Panc1 (cell line): ENCODE results near the gene UNC5B. TPM values are rescaled to one million over a fixed set of nuclear protein-coding genes. Genes with fewer than 3 reads are reported as not detected.

Source experiments
- ATAC-seq: fragments of 200-7000 bp; cut with Tn5 transposase; 2 replicates; pipeline ENCODE4 v1.9.1; 2020; ENCODE audit warnings: mild to moderate bottlenecking, moderate library complexity
- BruUV-seq: library from RNA; stranded (reverse); fragments of 400-500 nt; replicated peaks from 2 replicates; lab custom pipeline; 2021; lab: Mats Ljungman, UMichigan
- CTCF ChIA-PET: fragments of 300-600 bp; sonication (Branson Sonifier 250); formaldehyde crosslinking; loops from one replicate; lab custom pipeline; 2022; ENCODE audit warnings: antibody characterized with exemption; lab: Charles Lee
- POLR2A ChIA-PET: fragments of 300-600 bp; sonication (Branson Sonifier 250); formaldehyde crosslinking; loops from one replicate; lab custom pipeline; 2022; ENCODE audit warnings: antibody characterized with exemption; lab: Charles Lee
- DNase-seq: peaks from one replicate; pipeline ENCODE4 v3.0.0-alpha.2; 2010; ENCODE audit warnings: low read depth, low spot score
- H3K27ac ChIP-seq: 2 replicates; pipeline ENCODE4 v1.5.1; 2011; ENCODE audit warnings: mild to moderate bottlenecking, low read length, inconsistent platforms
- H3K27me3 ChIP-seq: fragments of 200-500 bp; sonication (Bioruptor generic); 2 replicates; pipeline ENCODE4 v1.6.0; 2014; ENCODE audit warnings: low read length, inconsistent platforms; ENCODE audit not compliant: control insufficient read depth, insufficient read depth
- H3K36me3 ChIP-seq: fragments of 200-500 bp; sonication (Bioruptor generic); 2 replicates; pipeline ENCODE4 v1.5.1; 2014; ENCODE audit warnings: inconsistent platforms, mild to moderate bottlenecking, low read length, moderate library complexity; ENCODE audit not compliant: control insufficient read depth, insufficient read depth
- H3K4me1 ChIP-seq: 2 replicates; pipeline ENCODE4 v1.5.1; 2011; ENCODE audit warnings: inconsistent platforms, mild to moderate bottlenecking, low read length, moderate library complexity; ENCODE audit not compliant: control insufficient read depth, insufficient read depth
- H3K4me3 ChIP-seq, 2 experiments: 2 replicates each; pipeline ENCODE4 v1.5.1; 2011 to 2012; ENCODE audit warnings: low read depth in 2 of 2, low read length in 2 of 2, mild to moderate bottlenecking in 2 of 2, inconsistent platforms in 1 of 2, moderate library complexity in 1 of 2
- H3K9me3 ChIP-seq: fragments of 200-500 bp; sonication (Bioruptor generic); 2 replicates; pipeline ENCODE4 v1.5.1; 2014; ENCODE audit warnings: low read depth, mild to moderate bottlenecking, inconsistent platforms, low read length, moderate library complexity; ENCODE audit not compliant: control insufficient read depth, insufficient read depth
- CTCF ChIP-seq: fragments of 450-650 bp; IDR thresholded peaks from 2 replicates; pipeline ENCODE4 v1.5.1; 2017; ENCODE audit warnings: mild to moderate bottlenecking
- POLR2AphosphoS5 ChIP-seq: IDR thresholded peaks from 2 replicates; pipeline ENCODE4 v1.6.1; 2012; ENCODE audit warnings: mild to moderate bottlenecking, low read depth, low read length, moderate library complexity
- SIN3A ChIP-seq: IDR thresholded peaks from 2 replicates; pipeline ENCODE4 v1.6.1; 2012; ENCODE audit warnings: low read depth, mild to moderate bottlenecking, low read length, moderate library complexity, borderline replicate concordance; ENCODE audit not compliant: insufficient read depth
- TCF7L2 ChIP-seq: IDR thresholded peaks from 2 replicates; pipeline ENCODE4 v1.6.1; 2011; ENCODE audit warnings: mild to moderate bottlenecking, low read depth, low read length, inconsistent platforms
- in situ Hi-C: cut with HindIII; loops from 2 replicates; pipeline ENCODE4 v1.10.0; 2016; ENCODE audit warnings: low sequenced_read_pairs, low pct_unique_long_range_greater_than_20kb
- intact Hi-C: fragments of 100-400 bp; cut with micrococcal nuclease; formaldehyde crosslinking; loops from one replicate; pipeline ENCODE4 v1.10.0; 2022; ENCODE audit not compliant: unreplicated experiment
- total RNA-seq: library from RNA; stranded (reverse); gene quantifications from one replicate; pipeline ENCODE4 v1.2.1, GENCODE V29; 2021; ENCODE audit not compliant: unreplicated experiment
- TF ChIP-seq, protein P1 (sequence below), 2 experiments: IDR thresholded peaks; 2 replicates each; pipeline ENCODE4 v1.6.1; 2011 to 2012; ENCODE audit warnings: low read depth in 2 of 2, control low read depth in 1 of 2, low read length in 1 of 2, mild to moderate bottlenecking in 1 of 2, moderate library complexity in 1 of 2; ENCODE audit not compliant: insufficient read depth in 1 of 2

UNC5B gene
- total RNA-seq, 1 experiment from 2014 or later = 1.1 TPM

- ChIA-PET CTCF (no interaction called here), POLR2A (no interaction called here)
- Histone ChIP-seq H3K4me1 (no peaks in the 10 kb centered on the region), H3K4me3 (no peak overlapping the region), H3K27me3 (no peaks in the 10 kb centered on the region), H3K9me3 (no peaks in the 10 kb centered on the region), H3K27ac (no peak overlapping the region), H3K36me3 (no peaks in the 10 kb centered on the region)
- intact Hi-C loops = no loop called here
- DNase-seq (no peak), ATAC-seq (no peak)
- no TSS peak for BruUV-seq
- TF ChIP-seq SIN3A (no peak), CTCF (no peak), POLR2AphosphoS5 (no peak), TCF7L2 (no peak)
- TF ChIP-seq, protein P1, sequence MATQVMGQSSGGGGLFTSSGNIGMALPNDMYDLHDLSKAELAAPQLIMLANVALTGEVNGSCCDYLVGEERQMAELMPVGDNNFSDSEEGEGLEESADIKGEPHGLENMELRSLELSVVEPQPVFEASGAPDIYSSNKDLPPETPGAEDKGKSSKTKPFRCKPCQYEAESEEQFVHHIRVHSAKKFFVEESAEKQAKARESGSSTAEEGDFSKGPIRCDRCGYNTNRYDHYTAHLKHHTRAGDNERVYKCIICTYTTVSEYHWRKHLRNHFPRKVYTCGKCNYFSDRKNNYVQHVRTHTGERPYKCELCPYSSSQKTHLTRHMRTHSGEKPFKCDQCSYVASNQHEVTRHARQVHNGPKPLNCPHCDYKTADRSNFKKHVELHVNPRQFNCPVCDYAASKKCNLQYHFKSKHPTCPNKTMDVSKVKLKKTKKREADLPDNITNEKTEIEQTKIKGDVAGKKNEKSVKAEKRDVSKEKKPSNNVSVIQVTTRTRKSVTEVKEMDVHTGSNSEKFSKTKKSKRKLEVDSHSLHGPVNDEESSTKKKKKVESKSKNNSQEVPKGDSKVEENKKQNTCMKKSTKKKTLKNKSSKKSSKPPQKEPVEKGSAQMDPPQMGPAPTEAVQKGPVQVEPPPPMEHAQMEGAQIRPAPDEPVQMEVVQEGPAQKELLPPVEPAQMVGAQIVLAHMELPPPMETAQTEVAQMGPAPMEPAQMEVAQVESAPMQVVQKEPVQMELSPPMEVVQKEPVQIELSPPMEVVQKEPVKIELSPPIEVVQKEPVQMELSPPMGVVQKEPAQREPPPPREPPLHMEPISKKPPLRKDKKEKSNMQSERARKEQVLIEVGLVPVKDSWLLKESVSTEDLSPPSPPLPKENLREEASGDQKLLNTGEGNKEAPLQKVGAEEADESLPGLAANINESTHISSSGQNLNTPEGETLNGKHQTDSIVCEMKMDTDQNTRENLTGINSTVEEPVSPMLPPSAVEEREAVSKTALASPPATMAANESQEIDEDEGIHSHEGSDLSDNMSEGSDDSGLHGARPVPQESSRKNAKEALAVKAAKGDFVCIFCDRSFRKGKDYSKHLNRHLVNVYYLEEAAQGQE (IDR thresholded peaks at IDR 0.05; ENCODE audit: insufficient read depth in 1 of 2, low read depth in 2 of 2, low read length in 1 of 2) = no peak
- in situ Hi-C loops = no loop called here
These were observed 76.1 kb downstream of the UNC5B start for GRCh38 chr10:71288461-71288860.

GRCh38 chr10:71289421-71290130 lies 77.2 kb downstream of the UNC5B start:
- Histone ChIP-seq H3K4me1 (no peaks in the 10 kb centered on the region), H3K9me3 (no peaks in the 10 kb centered on the region), H3K36me3 (no peaks in the 10 kb centered on the region), H3K27me3 (no peaks in the 10 kb centered on the region), H3K4me3 (no peak overlapping the region), H3K27ac (no peak overlapping the region)
- DNase-seq (no peak), ATAC-seq (no peak)
- intact Hi-C loops = no loop called here
- no TSS peak for BruUV-seq
- ChIA-PET POLR2A (no interaction called here), CTCF (no interaction called here)
- in situ Hi-C loops = no loop called here
- TF ChIP-seq, protein P1 (IDR thresholded peaks at IDR 0.05; ENCODE audit: insufficient read depth in 1 of 2, low read depth in 2 of 2, low read length in 1 of 2) = no peak
- TF ChIP-seq SIN3A = no peak
